ACC112 (cell line): ENCODE data around the gene RAB27A.

Experiments used
- H2AFZ ChIP-seq: fragments of 200-600 bp; sonication (generic); one replicate; pipeline ENCODE4 v1.6.0; 2017; ENCODE audit warnings: antibody characterized with exemption, low read length; ENCODE audit not compliant: unreplicated experiment
- H3K27ac ChIP-seq: fragments of 200-600 bp; sonication (generic); 2 replicates; pipeline ENCODE4 v1.5.1; 2014; ENCODE audit warnings: low read depth, mild to moderate bottlenecking, antibody characterized with exemption, low read length, moderate library complexity
- H3K27me3 ChIP-seq: fragments of 200-600 bp; sonication (generic); 2 replicates; pipeline ENCODE4 v1.6.1; 2014; ENCODE audit warnings: mild to moderate bottlenecking, antibody characterized with exemption, low read length, moderate library complexity, mixed read lengths; ENCODE audit not compliant: insufficient read depth
- H3K36me3 ChIP-seq: fragments of 200-600 bp; sonication (generic); 2 replicates; pipeline ENCODE4 v1.6.1; 2016; ENCODE audit warnings: mild to moderate bottlenecking, antibody characterized with exemption, low read length, moderate library complexity, mixed read lengths; ENCODE audit not compliant: insufficient read depth
- H3K4me1 ChIP-seq: fragments of 200-600 bp; sonication (generic); one replicate; pipeline ENCODE4 v1.6.1; 2016; ENCODE audit warnings: low read length, mixed read lengths; ENCODE audit not compliant: insufficient read depth, unreplicated experiment, control insufficient read depth
- H3K4me3 ChIP-seq: fragments of 200-600 bp; sonication (generic); 2 replicates; pipeline ENCODE4 v1.5.1; 2014; ENCODE audit warnings: mild to moderate bottlenecking, low read depth, low read length
- H3K79me2 ChIP-seq: fragments of 200-600 bp; sonication (generic); one replicate; pipeline ENCODE4 v1.6.0; 2016; ENCODE audit warnings: low read length; ENCODE audit not compliant: control insufficient read depth, unreplicated experiment, insufficient read depth

The RAB27A gene

GRCh38 chr15:55289746-55290527 is at the start of gene RAB27A:
TSS of gene RAB27A (minus strand) at chr15:55289813. CDS start at chr15:55234934, 54,879 bp downstream.
- no peaks in the 10 kb centered on the region for H3K27me3 ChIP-seq
- H2AFZ ChIP-seq: peak within 1 kb of the TSS; percentile 92
- peak within 1 kb of the TSS; percentile 75 for H3K27ac ChIP-seq
- peak within 1 kb of the TSS; percentile 96 for H3K4me3 ChIP-seq
- peaks cover 34% of the 10 kb centered on the region for H3K79me2 ChIP-seq
- no peaks in the 10 kb centered on the region for H3K4me1 ChIP-seq
- H3K36me3 ChIP-seq: no peaks in the 10 kb centered on the region

GRCh38 chr15:55337160-55337559 is 47.5 kb upstream of the RAB27A start:
- no peak overlapping the region for H3K27ac ChIP-seq
- H3K4me3 ChIP-seq: no peak overlapping the region
- no peaks in the 10 kb centered on the region for H3K27me3 ChIP-seq
- H3K79me2 ChIP-seq: no peaks in the 10 kb centered on the region
- H3K4me1 ChIP-seq: no peaks in the 10 kb centered on the region
- H3K36me3 ChIP-seq: peaks cover 6% of the 10 kb centered on the region
- H2AFZ ChIP-seq: no peak overlapping the region

GRCh38 chr15:55334997-55335396 is 45.4 kb upstream of the RAB27A start:
- peaks cover 6% of the 10 kb centered on the region; the same call in 1 of the 2 replicates for H3K36me3 ChIP-seq

GRCh38 chr15:55334371-55334770 is 44.8 kb upstream of the RAB27A start:
- Histone ChIP-seq H3K27ac (no peak overlapping the region), H3K4me1 (no peaks in the 10 kb centered on the region)

More at GRCh38 chr15:55334997-55335396, 45.4 kb upstream of the RAB27A start:
- Histone ChIP-seq H3K27me3 (no peaks in the 10 kb centered on the region), H3K27ac (no peak overlapping the region), H3K4me3 (no peak overlapping the region), H3K4me1 (no peaks in the 10 kb centered on the region), H2AFZ (no peak overlapping the region), H3K79me2 (no peaks in the 10 kb centered on the region)

GRCh38 chr15:55327387-55327786 is 37.8 kb upstream of the RAB27A start:
- Histone ChIP-seq H3K4me1 (no peaks in the 10 kb centered on the region), H2AFZ (no peak overlapping the region), H3K27me3 (no peaks in the 10 kb centered on the region), H3K4me3 (no peak overlapping the region), H3K79me2 (no peaks in the 10 kb centered on the region), H3K36me3 (no peaks in the 10 kb centered on the region), H3K27ac (no peak overlapping the region)

More at GRCh38 chr15:55334371-55334770, 44.8 kb upstream of the RAB27A start:
- no peak overlapping the region for H2AFZ ChIP-seq
- no peak overlapping the region for H3K4me3 ChIP-seq
- H3K27me3 ChIP-seq: no peaks in the 10 kb centered on the region
- H3K36me3 ChIP-seq: peaks cover 6% of the 10 kb centered on the region; the same call in 1 of the 2 replicates
- H3K79me2 ChIP-seq: no peaks in the 10 kb centered on the region

GRCh38 chr15:55322467-55322866 is 32.9 kb upstream of the RAB27A start:
- no peak overlapping the region for H3K4me3 ChIP-seq
- H3K79me2 ChIP-seq: peaks cover 21% of the 10 kb centered on the region
- H3K36me3 ChIP-seq: no peaks in the 10 kb centered on the region
- H3K27ac ChIP-seq: no peak overlapping the region
- H2AFZ ChIP-seq: no peak overlapping the region
- no peaks in the 10 kb centered on the region for H3K27me3 ChIP-seq
- no peaks in the 10 kb centered on the region for H3K4me1 ChIP-seq

GRCh38 chr15:55320963-55321362 is 31.4 kb upstream of the RAB27A start:
- no peaks in the 10 kb centered on the region for H3K4me1 ChIP-seq
- no peak overlapping the region for H3K27ac ChIP-seq
- no peak overlapping the region for H2AFZ ChIP-seq
- peaks cover 29% of the 10 kb centered on the region for H3K79me2 ChIP-seq
- no peak overlapping the region; the same call in 1 of the 2 replicates for H3K4me3 ChIP-seq
- H3K27me3 ChIP-seq: no peaks in the 10 kb centered on the region
- no peaks in the 10 kb centered on the region for H3K36me3 ChIP-seq

GRCh38 chr15:55320238-55320550 is 30.6 kb upstream of the RAB27A start:
- Histone ChIP-seq H3K27ac (no peak overlapping the region), H3K4me3 (peak overlapping the region; percentile 98), H2AFZ (peak overlapping the region; percentile 19), H3K4me1 (no peaks in the 10 kb centered on the region), H3K27me3 (no peaks in the 10 kb centered on the region), H3K36me3 (no peaks in the 10 kb centered on the region), H3K79me2 (peaks cover 31% of the 10 kb centered on the region)

- peak overlapping the region; percentile 87; the same call in 1 of the 2 replicates for H3K27ac ChIP-seq
- H3K4me1 ChIP-seq: no peaks in the 10 kb centered on the region
- no peaks in the 10 kb centered on the region for H3K36me3 ChIP-seq
- peaks cover 31% of the 10 kb centered on the region for H3K79me2 ChIP-seq
- H3K4me3 ChIP-seq: peak overlapping the region; percentile 98
- peak overlapping the region; percentile 100 for H2AFZ ChIP-seq
- H3K27me3 ChIP-seq: no peaks in the 10 kb centered on the region
Measured at GRCh38 chr15:55319537-55320237, 30.1 kb upstream of the RAB27A start.

GRCh38 chr15:55318588-55319494 is 29.2 kb upstream of the RAB27A start, which contains the start of the genes PIGB and PIGBOS1:
TSS of gene PIGB (plus strand) at chr15:55319222. CDS start at chr15:55319251, 29 bp downstream.
TSS of gene PIGBOS1 (minus strand) at chr15:55319123. CDS start at chr15:55317792, 1,331 bp downstream.
- no peaks in the 10 kb centered on the region for H3K27me3 ChIP-seq
- peaks cover 35% of the 10 kb centered on the region for H3K79me2 ChIP-seq
- H3K27ac ChIP-seq: peak within 1 kb of the TSS; percentile 87
- H3K36me3 ChIP-seq: no peaks in the 10 kb centered on the region
- H3K4me3 ChIP-seq: peak within 1 kb of the TSS; percentile 98
- H2AFZ ChIP-seq: peak within 1 kb of the TSS; percentile 100
- no peaks in the 10 kb centered on the region for H3K4me1 ChIP-seq
